ENCODE results near the gene CENPA.
"Not testable (repeated sequence)": the region's sequence is repeated elsewhere in the genome, so short reads cannot be mapped to it uniquely, and the experiment has no call there.

CENPA gene

GRCh38 chr2:26785431-26786206 lies at the start of gene CENPA:
CENPA (plus strand) TSS chr2:26786056; CDS start chr2:26786197, 141 bp downstream.
- peak within 1 kb of the TSS; percentile 70 for H3K27ac Mint-ChIP-seq
- H3K9me3 Mint-ChIP-seq, result no peaks in the 10 kb centered on the region
- peaks cover 7 to 14% of the 10 kb centered on the region in 2 donors for H3K4me1 Mint-ChIP-seq
- peaks cover 13 to 17% of the 10 kb centered on the region in 2 donors for H3K27me3 Mint-ChIP-seq
- peak; percentile 94 for DNase-seq
- H3K4me3 Mint-ChIP-seq, result peak within 1 kb of the TSS; percentile 79 to 82
- H3K36me3 Mint-ChIP-seq, result peaks cover 3 to 10% of the 10 kb centered on the region in 2 donors
- peak; percentile 99 to 100 for ATAC-seq (replicated peaks)

GRCh38 chr2:26737221-26737620 lies 48.6 kb upstream of the CENPA start:
- Mint-ChIP-seq H3K27me3 (peaks cover 13 to 18% of the 10 kb centered on the region in 2 donors), H3K4me1 (peaks cover 8% of the 10 kb centered on the region in 2 donors), H3K9me3 (no peaks in the 10 kb centered on the region), H3K4me3 (no peak overlapping the region), H3K27ac (no peak overlapping the region), H3K36me3 (no peaks in the 10 kb centered on the region)
- no peak for DNase-seq
- no peak for ATAC-seq (replicated peaks)

GRCh38 chr2:26738481-26738880 lies 47.4 kb upstream of the CENPA start:
- Mint-ChIP-seq H3K4me1 (peaks cover 8% of the 10 kb centered on the region in 2 donors), H3K4me3 (no peak overlapping the region), H3K36me3 (no peaks in the 10 kb centered on the region), H3K27ac (no peak overlapping the region), H3K27me3 (peaks cover 9 to 14% of the 10 kb centered on the region in 2 donors), H3K9me3 (no peaks in the 10 kb centered on the region)
- DNase-seq (no peak), ATAC-seq (replicated peaks) (no peak)

GRCh38 chr2:26739514-26739913 lies 46.3 kb upstream of the CENPA start:
- Mint-ChIP-seq H3K4me3 (no peak overlapping the region), H3K36me3 (no peaks in the 10 kb centered on the region)
- no peak for ATAC-seq (replicated peaks)

GRCh38 chr2:26740346-26740745 lies 45.5 kb upstream of the CENPA start:
- H3K27ac Mint-ChIP-seq, result no peak overlapping the region
- ATAC-seq (replicated peaks) (peak; percentile 2 to 5), DNase-seq (no peak)
- no peak overlapping the region for H3K4me3 Mint-ChIP-seq
- no peaks in the 10 kb centered on the region for H3K36me3 Mint-ChIP-seq
- no peaks in the 10 kb centered on the region for H3K9me3 Mint-ChIP-seq
- peaks cover 7 to 11% of the 10 kb centered on the region in 2 donors for H3K27me3 Mint-ChIP-seq
- peaks cover 8% of the 10 kb centered on the region in 2 donors for H3K4me1 Mint-ChIP-seq

More at GRCh38 chr2:26739514-26739913, 46.3 kb upstream of the CENPA start:
- peaks cover 8% of the 10 kb centered on the region in 2 donors for H3K4me1 Mint-ChIP-seq
- no peak for DNase-seq
- peaks cover 7 to 11% of the 10 kb centered on the region in 2 donors for H3K27me3 Mint-ChIP-seq
- H3K9me3 Mint-ChIP-seq, result no peaks in the 10 kb centered on the region
- H3K27ac Mint-ChIP-seq, result no peak overlapping the region

- no peak for DNase-seq
- no peak overlapping the region for H3K4me3 Mint-ChIP-seq
Observed at GRCh38 chr2:26740890-26741302, 45.0 kb upstream of the CENPA start.

GRCh38 chr2:26742048-26742770 lies 43.6 kb upstream of the CENPA start:
- Mint-ChIP-seq H3K27ac (no peak overlapping the region), H3K27me3 (peaks cover 7 to 8% of the 10 kb centered on the region in 2 donors), H3K4me3 (no peak overlapping the region), H3K36me3 (no peaks in the 10 kb centered on the region), H3K9me3 (no peaks in the 10 kb centered on the region), H3K4me1 (peaks cover 8% of the 10 kb centered on the region in 2 donors)
- DNase-seq (no peak), ATAC-seq (replicated peaks) (no peak)

More at GRCh38 chr2:26740890-26741302, 45.0 kb upstream of the CENPA start:
- H3K4me1 Mint-ChIP-seq, result peaks cover 8% of the 10 kb centered on the region in 2 donors
- peak; percentile 81 for ATAC-seq (replicated peaks)
- H3K27ac Mint-ChIP-seq, result no peak overlapping the region
- H3K9me3 Mint-ChIP-seq, result no peaks in the 10 kb centered on the region
- H3K36me3 Mint-ChIP-seq, result no peaks in the 10 kb centered on the region
- peaks cover 7 to 11% of the 10 kb centered on the region in 2 donors for H3K27me3 Mint-ChIP-seq

GRCh38 chr2:26743852-26744251 lies 42.0 kb upstream of the CENPA start:
- Mint-ChIP-seq H3K9me3 (no peaks in the 10 kb centered on the region), H3K27me3 (peaks cover 0 to 2% of the 10 kb centered on the region in 2 donors), H3K36me3 (no peaks in the 10 kb centered on the region), H3K4me1 (peaks cover 8% of the 10 kb centered on the region in 2 donors), H3K4me3 (no peak overlapping the region), H3K27ac (no peak overlapping the region)
- DNase-seq (no peak), ATAC-seq (replicated peaks) (no peak)

GRCh38 chr2:26744953-26745352 lies 40.9 kb upstream of the CENPA start:
- ATAC-seq (replicated peaks) (no peak), DNase-seq (no peak)
- no peak overlapping the region for H3K4me3 Mint-ChIP-seq
- H3K4me1 Mint-ChIP-seq, result peaks cover 8% of the 10 kb centered on the region in 2 donors
- H3K36me3 Mint-ChIP-seq, result no peaks in the 10 kb centered on the region
- H3K9me3 Mint-ChIP-seq, result no peaks in the 10 kb centered on the region
- H3K27me3 Mint-ChIP-seq, result no peaks in the 10 kb centered on the region
- H3K27ac Mint-ChIP-seq, result no peak overlapping the region

GRCh38 chr2:26745609-26746327 lies 40.1 kb upstream of the CENPA start:
- Mint-ChIP-seq H3K27me3 (no peaks in the 10 kb centered on the region), H3K4me1 (peaks cover 7 to 8% of the 10 kb centered on the region in 2 donors), H3K36me3 (no peaks in the 10 kb centered on the region), H3K9me3 (no peaks in the 10 kb centered on the region), H3K4me3 (no peak overlapping the region), H3K27ac (no peak overlapping the region)
- DNase-seq, result peak; percentile 53
- ATAC-seq (replicated peaks), result peak; percentile 91 to 92

- Mint-ChIP-seq H3K9me3 (no peaks in the 10 kb centered on the region), H3K4me3 (no peak overlapping the region), H3K4me1 (peaks cover 0 to 2% of the 10 kb centered on the region in 2 donors), H3K27me3 (no peaks in the 10 kb centered on the region), H3K27ac (no peak overlapping the region), H3K36me3 (no peaks in the 10 kb centered on the region)
- no peak for DNase-seq
- no peak for ATAC-seq (replicated peaks)
Observed at GRCh38 chr2:26746934-26747333, 38.9 kb upstream of the CENPA start.

- DNase-seq; H3K27me3 Mint-ChIP-seq; H3K9me3 Mint-ChIP-seq; H3K4me1 Mint-ChIP-seq; H3K36me3 Mint-ChIP-seq; H3K4me3 Mint-ChIP-seq; ATAC-seq (replicated peaks); H3K27ac Mint-ChIP-seq: not testable (repeated sequence)
Observed at GRCh38 chr2:26749787-26750420, 36.0 kb upstream of the CENPA start.

- H3K4me3 Mint-ChIP-seq; DNase-seq; H3K4me1 Mint-ChIP-seq; H3K36me3 Mint-ChIP-seq; H3K27ac Mint-ChIP-seq; ATAC-seq (replicated peaks); H3K27me3 Mint-ChIP-seq; H3K9me3 Mint-ChIP-seq: not testable (repeated sequence)
Observed at GRCh38 chr2:26750467-26750866, 35.4 kb upstream of the CENPA start.

GRCh38 chr2:26752656-26753055 lies 33.2 kb upstream of the CENPA start:
- ATAC-seq (replicated peaks) (no peak), DNase-seq (no peak)
- no peaks in the 10 kb centered on the region for H3K36me3 Mint-ChIP-seq
- no peaks in the 10 kb centered on the region for H3K9me3 Mint-ChIP-seq
- peaks cover 4 to 10% of the 10 kb centered on the region in 2 donors for H3K4me1 Mint-ChIP-seq
- H3K4me3 Mint-ChIP-seq, result no peak overlapping the region
- H3K27ac Mint-ChIP-seq, result no peak overlapping the region
- no peaks in the 10 kb centered on the region for H3K27me3 Mint-ChIP-seq
